ENCODE data around the gene KCNAB3.
A peak's percentile ranks its signal among the peaks of the same experiment; 100 is the strongest.

Gene KCNAB3

DNA sequence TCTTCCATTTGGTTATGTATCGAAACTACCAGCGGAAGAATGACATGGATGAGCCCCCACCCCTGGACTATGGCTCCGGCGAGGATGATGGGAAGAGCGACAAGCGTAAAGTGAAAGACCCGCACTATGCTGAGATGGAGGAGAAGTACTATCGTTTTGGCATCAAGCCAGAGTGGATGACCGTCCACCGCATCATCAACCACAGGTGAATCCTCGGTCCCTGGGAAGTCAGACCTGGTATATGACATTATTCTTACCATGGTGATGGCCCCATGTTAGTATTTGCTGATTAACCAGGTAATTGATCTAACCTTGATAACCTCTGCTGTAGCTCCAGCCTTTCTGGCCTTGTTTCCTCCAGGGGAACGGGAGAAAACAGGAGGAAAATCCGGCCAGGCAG, 32.6 kb downstream of the KCNAB3 start:
- no peak for DNase-seq (ENCODE audit: low spot score)

DNA sequence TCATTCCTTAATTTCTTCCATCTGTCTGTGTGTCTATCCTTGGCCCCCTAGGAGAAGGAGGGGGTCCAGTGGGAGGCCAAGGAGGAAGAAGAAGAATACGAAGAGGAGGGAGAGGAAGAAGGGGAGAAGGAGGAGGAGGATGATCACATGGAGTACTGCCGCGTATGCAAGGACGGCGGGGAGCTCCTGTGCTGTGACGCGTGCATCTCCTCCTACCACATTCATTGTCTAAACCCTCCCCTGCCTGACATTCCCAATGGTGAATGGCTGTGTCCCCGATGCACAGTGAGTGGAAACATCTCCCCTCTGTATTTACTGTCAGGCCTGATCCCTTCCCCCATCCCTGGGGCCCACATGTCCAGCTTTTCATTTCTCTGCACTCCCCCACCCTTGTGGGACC, 34.8 kb downstream of the KCNAB3 start:
- DNase-seq (ENCODE audit: low spot score): no peak

DNA sequence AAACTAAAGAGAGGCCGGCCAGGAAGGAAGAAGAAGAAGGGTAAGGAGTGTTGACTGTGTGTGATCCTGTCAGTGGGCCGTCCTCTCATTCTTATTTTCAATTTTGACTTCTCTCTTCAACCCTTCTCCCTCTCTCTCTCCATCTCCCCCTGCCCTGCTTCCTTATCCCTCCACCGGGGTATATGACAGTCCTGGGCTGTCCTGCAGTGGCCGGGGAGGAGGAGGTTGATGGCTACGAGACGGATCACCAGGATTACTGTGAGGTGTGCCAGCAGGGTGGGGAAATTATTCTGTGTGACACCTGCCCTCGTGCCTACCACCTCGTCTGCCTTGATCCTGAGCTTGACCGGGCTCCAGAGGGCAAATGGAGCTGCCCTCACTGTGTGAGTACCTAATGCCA, 35.4 kb downstream of the KCNAB3 start:
- no peak for DNase-seq (ENCODE audit: low spot score)

DNA sequence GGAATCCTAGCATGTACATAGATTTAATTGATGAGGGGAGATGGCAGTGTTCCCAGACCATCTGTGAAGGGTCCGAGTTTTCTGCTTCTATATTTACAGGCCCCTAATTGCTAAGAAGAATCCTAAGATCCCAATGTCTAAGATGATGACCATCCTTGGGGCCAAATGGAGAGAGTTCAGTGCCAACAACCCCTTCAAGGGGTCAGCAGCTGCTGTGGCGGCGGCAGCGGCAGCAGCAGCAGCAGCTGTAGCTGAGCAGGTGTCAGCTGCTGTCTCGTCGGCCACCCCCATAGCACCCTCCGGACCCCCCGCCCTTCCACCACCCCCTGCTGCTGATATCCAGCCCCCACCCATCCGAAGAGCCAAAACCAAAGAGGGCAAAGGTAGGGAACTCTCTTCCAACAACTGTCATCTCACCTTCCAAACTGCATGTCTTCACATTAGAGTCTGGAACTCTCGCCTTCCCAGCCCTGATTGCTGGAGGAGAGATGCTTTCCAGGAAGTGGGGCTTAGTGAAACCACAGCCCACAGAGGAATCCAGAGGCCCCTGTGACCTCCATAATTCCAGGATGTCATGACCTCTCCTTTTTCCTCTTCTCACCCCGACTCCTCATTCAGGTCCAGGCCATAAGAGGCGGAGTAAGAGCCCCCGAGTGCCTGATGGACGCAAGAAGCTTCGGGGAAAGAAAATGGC, 36.3 kb downstream of the KCNAB3 start:
- no peak for DNase-seq (ENCODE audit: low spot score)

DNA sequence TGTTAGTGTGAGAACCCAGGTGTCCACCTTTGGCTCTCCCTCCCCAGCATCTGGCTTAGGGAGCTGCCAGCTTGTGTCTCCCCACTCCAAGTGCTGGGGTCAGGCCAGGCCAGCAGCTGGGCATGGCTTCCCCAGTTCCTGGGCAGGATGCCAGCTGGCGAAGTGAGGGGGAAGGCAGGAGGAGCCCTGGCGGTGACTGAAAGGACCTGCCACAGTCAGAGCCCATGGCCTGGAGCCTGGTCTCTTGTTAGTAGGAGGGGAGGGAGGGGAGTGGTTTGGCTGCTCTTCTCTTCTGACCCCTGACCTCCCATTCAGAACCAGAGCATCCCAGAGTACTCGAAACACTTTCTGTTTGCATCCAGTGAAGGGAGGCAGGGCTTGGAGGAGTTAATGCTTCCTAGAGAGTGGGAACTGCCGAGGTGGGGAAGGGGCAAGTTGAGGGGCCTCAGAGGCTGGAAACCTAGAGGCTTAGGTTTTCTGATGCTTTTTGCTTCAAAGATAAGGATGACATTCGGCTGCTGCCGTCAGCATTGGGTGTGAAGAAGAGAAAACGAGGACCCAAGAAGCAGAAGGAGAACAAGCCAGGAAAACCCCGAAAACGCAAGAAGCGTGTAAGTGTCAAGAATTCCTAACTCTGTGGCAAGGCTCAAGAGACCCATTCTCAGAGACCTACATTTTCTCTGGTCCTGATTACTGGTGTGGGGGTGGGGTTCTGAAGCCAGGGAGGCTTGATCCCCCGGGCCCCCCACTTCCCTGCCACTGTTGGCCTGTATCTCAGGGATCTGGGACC, 40.3 kb downstream of the KCNAB3 start:
- peak; percentile 53 for DNase-seq (ENCODE audit: low spot score)

DNA sequence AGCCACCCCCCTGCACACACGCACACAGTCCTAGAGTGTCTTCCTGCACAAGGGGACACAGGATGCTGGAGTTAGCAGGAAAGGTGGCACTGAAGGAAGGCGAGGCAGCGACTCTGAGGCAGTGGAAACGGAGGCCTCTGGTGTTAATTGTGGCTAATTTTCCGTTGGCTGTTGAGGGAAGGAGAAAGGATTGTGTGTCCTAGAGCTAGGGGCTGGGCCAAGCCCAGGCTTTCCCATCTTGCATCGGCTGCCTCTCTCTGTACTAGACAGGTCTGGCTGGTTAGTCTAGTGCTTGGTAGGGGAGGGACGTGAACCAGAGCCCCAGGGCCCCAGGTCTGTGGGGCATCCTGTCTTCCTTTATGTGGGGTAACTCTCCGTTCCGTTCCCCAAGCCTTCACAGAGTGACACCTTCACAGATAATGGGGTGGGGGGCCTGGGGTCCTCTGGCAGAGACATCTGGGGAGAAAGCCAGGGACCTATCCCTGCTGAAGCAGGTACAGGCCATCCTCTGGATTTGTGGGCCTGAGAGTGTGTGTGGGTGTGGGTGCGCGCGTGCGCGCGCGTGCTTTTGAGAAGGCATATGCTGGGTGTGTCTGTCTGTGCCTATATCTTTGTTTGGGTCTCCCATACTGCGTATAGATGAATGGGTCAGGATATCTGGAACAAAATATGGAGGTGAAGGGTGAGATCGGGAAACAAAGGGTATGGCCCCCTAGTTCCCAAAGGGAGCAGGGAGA, 41.3 kb downstream of the KCNAB3 start, which contains the start of gene CHD3:
CHD3 (plus strand) TSS at position 606 of the 737 bp plus-strand sequence. CDS start 212 bp downstream, outside the sequence.
- DNase-seq (ENCODE audit: low spot score): no peak

DNA sequence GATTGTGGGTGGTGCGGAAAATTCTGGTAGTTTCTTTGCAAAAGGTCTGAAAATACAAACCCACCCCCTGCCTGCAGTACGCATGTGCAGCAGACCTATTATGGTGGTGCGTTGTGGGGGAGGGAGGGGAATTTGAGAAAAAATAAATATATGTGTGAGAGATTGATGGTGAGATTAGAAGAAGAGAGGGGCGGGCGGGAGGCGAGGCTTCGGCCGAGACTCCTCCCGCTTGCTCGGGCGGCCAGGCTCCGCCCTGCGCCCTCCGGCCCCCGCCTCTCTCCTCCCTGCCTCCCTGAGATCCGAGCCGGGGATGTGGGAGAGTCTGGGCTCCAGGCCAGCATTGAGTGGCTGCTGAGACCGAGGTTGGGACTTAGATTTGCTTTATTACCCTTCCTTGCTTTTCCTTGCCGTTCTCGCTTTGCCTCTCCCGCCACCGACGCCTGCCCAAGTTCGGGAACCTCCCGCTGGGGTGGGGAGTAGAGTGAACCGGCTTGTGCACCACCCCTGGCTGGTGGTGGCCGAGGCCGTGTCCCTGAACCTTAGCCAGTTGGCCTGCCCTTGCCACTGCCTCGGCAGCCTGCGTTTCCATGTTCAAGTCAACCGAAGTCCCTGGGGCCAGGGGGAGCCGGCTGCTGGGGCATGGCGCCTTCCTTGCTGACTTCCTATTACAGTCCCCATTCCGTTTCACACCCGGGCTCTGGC, 42.0 kb downstream of the KCNAB3 start:
- DNase-seq (ENCODE audit: low spot score): no peak

DNA sequence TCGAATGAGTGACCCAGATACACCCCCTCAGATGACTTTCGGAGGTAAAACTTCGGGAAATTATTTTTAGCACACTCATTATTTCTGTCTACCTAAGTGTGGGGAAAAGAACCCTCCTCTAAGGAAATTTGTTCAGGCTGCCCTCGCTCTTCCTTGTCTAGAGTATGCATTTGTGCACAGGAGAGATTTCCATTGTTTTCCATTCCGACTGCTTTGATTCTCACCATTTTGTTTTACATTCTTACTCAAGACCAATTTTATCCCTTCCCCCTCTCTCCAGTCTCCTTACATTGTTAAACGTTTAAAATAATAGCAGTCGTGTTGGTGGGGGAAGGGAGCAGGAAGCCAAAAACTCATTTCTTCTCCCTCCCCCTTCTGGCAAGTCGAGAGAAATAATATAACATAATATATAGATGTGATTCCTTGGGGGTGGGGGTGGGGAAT, 42.6 kb downstream of the KCNAB3 start:
- peak; percentile 35 for DNase-seq (ENCODE audit: low spot score)

DNA sequence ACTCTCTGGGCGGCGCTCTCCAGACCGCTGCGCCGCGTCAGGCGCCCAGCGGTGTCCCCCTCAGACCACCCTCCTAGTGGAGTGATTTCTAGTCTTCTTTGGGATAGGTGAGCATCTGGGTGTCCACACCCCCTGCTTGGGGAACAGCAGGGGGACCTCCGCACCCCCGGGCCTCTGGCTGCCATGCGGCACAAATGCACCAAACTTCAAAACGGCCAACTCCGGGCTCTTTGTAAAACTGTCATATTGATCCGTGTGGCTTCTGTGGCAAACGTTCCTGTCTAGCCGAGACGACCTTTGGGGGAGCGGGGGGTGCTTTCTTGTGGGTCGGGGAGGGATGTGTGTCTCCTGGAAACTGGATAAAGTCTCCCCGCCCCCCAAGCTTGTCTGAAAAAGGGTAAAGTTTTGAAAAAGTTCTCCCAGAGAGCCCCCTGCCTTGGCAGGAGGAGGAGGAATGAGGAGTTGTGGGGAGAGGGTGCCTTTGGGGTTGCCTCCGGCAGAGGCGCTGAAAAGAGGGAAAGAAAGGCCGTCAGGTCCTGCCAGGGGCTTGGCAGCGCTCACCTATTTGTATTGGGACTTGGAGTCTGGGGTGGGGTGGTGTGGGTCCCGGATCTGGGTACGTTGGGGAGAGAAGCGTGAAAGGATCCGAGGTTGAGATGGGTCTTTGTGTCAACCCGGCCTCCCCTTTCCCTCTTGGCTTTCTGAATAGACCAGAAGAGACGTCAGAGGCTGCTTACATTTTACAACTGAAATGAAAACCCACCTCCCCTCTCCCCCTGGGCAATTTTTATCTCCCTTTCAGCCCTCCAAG, 43.2 kb downstream of the KCNAB3 start:
- DNase-seq (ENCODE audit: low spot score): no peak

DNA sequence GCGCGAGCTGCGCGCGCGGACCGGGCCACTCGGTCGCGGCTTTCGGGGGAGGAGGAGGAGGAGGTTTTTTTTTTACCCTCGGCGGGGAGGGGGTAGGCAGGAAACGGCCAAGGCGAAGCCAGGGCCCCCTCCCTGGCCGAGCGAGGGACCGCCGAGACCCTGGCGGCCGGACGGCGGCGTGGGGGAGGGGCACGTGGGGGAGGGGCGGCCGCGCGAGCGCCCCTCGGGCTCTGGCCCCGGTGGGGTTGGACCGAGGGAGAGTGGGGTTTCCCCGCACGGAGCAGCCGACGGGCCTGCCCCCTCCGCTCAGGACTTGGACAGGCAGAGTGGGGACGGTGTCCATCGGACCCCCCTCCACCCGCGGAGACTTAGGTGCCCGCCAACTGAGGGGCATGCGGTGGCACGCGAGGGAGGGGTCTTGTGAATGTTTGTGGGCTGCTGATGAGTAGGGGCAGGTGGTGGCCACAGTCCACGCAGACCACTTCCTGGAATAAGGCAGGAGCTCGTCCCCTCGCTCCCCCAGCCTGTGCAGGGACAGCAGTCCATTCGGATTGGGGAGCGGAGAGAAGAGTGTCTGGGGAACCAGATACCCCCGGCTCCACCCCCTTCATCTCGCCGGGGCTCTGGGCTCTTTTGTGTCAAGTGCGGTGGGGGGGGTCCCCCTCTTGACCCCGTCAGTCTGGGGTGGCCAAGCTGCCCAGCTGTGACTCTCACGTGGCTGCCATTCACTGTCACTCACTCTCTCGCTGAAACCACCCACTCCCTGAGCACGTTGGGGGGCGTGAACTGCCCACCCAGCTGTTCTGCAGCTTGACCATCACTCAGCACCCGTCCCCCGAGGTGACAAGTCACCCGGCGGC, 44.1 kb downstream of the KCNAB3 start:
- DNase-seq (ENCODE audit: low spot score): peak; percentile 64

DNA sequence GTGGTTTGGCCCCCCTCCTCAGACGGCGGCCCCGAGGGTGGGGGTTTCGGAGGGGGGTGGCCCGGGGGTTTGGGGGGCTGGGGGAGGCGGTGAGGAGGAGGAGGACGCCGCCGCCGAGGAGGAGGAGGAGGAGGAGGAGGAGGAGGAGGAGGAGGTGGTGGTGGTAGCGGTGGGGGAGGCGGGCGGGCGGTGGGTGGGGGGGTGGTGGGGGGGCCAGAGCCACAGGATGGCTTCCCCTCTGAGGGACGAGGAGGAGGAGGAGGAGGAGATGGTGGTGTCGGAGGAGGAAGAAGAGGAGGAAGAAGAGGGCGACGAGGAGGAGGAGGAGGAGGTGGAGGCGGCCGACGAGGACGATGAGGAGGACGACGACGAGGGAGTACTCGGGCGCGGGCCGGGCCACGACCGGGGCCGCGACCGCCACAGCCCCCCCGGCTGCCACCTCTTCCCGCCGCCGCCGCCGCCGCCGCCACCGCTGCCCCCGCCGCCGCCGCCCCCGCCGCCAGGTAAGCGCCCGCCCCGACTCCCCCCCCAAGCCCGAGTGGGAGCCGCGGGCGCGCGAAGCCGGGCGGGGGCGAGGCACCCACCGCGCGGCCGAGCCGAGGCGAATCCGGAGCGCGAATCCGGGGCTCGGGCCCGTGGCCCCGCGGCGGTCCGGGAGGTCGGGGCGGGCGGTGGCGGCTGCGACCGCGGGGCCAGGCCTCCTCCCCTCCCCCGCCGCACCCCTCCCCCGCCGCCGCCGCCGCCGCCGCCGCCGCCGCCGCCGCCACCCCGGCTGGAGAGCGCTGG, 44.9 kb downstream of the KCNAB3 start:
- DNase-seq (ENCODE audit: low spot score): no peak

DNA sequence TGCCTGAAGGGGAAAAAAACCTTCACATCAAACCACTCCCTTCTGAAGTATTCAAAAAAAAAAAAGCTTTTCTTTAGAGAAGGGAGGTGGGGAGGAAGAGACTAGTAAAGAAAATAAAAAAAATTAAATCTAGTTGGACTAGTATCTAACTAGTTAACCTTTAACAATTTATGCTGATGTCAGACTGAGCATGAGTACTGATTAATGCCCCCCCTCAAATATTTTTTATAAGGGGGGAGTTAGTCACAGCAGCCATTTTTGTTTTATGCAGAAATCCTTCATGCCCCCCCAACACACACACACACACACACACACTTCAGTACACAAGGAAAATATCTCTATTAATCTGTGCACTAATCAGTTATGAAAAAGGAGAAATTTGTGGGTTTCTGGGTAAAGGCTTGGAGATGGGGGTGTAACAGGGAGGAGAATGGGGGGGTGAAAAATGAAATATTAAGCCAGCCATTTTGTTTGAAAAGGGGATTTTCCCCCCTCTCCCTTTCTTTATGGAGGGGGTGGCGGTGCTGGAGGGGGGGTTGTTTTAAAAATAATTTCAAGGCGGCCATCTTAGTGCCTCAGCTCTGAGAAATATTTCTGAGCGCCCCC, 45.8 kb downstream of the KCNAB3 start:
- DNase-seq (ENCODE audit: low spot score): peak; percentile 68

DNA sequence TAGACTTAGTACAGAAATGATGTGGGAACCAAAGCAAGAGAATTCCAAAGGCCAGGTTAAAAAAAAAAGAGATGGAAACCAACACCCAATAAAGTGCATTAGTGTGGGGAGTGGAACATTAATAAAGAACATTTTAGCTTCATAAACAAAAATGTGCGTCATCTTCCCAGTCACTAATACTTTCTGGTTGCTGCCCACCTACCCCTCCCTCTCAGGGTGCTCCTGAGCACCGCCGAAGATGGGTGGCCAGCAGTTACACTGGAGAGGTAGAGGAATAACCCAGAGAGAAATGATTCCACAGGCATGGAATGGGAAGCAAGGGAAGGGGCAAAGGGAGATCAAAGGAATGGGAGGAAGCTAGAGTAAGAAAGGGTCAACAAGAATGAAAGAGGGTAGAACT, 47.0 kb downstream of the KCNAB3 start:
- no peak for DNase-seq (ENCODE audit: low spot score)

DNA sequence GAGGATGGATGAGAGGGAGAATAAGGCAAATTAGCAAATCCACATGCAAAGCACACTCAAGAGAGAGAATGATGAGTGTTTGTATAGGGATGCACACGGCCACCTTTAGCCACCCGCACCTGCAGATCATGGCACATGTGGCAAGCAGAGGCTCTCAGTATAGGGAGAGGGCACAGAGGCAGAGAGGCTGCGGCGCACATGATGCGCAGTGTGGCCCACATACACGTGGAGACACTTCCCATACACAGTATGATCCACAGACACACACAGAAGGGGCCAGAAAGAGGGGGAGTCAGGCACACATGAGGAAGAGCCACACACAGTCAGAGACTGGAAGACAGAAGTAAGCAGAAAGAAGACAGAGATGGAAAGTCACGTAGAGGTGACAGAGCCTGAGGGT, 47.6 kb downstream of the KCNAB3 start:
- DNase-seq (ENCODE audit: low spot score): no peak

DNA sequence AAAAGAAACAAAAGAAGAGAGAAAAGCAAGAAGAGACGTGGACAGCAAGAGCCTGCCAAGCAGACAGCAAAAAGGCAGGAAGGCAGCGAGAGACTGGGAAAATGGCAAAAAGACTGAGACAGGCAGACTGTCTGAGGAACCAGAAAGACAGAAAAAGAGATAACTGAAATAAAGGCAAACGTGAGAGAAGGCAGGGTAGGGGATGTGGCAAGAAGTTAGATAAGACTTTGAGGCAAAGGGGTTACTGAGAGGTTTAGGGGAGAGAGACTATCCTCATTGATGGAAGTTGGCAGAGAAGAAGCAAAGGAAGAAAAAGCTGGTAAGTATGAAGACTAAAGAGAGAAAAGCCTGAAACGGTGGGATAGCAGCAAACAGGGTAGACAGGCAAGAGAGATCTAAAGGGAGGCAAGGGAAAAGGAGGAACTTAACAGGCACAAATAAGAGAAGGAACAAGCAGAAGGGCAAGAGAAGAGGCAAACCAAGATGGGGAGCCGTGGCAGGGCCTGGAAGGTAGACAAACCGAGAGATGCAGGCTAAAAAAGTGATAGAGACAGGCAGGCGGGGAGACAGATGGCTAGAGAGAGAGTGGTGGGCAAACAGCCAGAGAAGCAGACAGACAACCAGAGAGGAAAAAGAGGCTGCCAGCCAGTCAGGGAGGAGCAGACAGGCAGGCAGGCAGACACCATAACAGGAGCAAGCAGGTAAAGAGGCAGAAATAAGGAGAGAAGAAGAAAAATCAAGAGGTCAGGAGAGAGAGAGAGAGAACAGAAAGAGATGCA, 48.2 kb downstream of the KCNAB3 start:
- no peak for DNase-seq (ENCODE audit: low spot score)

DNA sequence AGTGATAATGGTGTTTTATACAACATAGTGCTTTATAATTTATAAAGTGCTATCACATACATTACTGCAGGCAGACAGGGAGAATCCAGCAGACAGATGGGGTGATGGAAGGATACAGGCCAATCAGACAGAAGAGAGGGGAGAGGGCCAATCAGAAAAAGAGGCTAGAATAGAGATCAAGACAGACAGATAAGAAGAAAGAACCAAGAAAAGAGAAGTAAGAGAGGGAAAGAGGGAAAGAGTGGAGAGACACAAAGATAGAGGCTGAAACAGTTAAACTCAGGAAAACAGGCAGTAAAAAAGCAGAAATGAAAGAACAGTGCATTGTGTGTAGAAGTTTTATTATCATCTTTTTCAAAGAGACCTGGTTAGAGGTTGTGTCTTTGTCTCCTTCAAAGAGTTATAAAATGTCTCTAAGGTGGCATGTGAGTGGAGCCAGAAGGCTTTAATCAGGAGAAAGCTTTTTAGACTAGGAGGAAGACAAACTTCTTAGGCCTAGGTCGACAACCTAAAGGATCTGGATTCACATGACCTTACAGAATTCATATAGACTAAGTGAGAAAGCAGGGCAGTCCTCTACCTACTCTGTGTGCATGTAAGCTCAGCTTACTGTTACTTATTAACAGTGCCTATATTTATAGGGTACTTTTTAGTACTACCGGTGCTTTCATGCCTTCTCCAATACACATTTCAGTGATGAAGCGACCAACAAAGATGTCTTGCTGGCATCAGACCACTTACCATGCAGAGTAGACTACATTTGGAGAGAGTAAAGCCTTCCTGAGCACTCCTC, 49.4 kb downstream of the KCNAB3 start:
- DNase-seq (ENCODE audit: low spot score): no peak

DNA sequence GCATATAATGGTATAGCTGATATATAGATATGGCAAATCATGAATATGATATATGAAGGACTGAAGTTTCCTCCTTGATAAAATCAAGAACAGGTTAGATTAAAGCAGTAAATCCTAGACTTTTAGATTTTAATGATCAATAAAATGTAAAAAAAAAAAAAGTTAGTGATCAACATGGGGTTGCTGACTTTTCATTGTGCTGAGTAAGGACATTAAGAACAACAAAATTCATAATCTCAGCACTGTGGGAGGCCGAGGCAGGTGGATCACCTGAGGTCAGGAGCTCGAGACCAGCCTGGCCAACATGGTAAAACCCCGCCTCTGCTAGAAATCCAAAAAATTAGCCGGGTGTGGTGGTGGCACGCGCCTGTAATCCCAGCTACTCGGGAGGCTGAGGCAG, 51.4 kb downstream of the KCNAB3 start:
- DNase-seq (ENCODE audit: low spot score): no peak

Data from RKO (cell line).